ENCODE data around the gene MST1R. TPM values are rescaled to one million over a fixed set of nuclear protein-coding genes. Genes with fewer than 3 reads are reported as not detected.

MST1R gene
- total RNA-seq, 1 donor = under 0.01 TPM

DNA sequence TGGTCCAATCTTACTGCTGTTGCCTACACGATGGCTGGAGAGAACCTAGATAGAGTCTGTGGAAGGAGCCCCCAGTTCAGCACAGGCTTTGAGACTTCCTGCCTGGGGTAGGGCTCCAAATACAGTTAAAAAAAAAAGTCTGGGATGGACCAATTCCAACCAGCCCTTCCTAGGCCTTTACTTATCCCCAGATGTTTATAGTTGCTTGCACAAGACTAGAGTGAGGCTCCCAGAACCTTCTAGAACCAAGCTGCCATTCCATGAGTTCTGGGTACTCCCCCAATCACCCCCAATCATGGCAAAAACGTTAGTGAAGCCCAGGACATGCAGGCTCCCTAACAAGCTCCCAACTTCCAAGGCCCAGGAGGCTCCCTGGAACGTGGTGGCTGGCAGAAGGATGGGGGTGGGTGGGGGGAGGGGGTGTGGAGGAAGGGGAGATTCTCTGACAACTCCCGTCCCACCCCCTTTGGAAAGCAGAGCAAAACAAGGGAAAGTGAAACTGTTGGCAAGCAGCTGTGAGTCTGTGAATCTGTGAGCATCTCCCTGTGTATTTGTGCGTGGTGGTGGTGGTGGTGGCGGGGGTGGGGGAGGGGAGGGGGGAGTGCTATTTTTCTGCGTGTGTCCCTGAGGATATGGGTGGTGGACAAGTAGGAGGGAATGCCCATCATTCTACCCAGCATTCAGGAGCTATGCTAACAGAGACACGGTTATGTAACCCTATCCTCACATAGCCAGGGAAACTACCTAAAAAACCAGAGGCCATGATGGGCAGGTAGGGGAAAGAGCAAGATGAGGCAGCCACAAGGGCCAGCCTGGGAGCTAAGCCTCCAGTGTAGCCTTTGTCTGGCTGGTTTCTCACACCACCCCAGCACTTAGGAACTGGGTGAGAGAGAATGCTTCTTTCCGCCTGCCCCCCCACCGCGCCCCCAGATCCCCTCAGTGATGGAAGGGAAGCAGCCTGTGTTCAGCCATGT lies 2.0 kb downstream of the MST1R start:
- H3K4me3 ChIP-seq (ENCODE audit: low read depth, low read length) = no peak overlapping the region
- TF ChIP-seq, protein P1, sequence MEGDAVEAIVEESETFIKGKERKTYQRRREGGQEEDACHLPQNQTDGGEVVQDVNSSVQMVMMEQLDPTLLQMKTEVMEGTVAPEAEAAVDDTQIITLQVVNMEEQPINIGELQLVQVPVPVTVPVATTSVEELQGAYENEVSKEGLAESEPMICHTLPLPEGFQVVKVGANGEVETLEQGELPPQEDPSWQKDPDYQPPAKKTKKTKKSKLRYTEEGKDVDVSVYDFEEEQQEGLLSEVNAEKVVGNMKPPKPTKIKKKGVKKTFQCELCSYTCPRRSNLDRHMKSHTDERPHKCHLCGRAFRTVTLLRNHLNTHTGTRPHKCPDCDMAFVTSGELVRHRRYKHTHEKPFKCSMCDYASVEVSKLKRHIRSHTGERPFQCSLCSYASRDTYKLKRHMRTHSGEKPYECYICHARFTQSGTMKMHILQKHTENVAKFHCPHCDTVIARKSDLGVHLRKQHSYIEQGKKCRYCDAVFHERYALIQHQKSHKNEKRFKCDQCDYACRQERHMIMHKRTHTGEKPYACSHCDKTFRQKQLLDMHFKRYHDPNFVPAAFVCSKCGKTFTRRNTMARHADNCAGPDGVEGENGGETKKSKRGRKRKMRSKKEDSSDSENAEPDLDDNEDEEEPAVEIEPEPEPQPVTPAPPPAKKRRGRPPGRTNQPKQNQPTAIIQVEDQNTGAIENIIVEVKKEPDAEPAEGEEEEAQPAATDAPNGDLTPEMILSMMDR (IDR thresholded peaks at IDR 0.05; ENCODE audit: insufficient read depth, low read depth, low read length) = no peak
- peak; percentile 44 for DNase-seq (ENCODE audit: low read depth)

DNA sequence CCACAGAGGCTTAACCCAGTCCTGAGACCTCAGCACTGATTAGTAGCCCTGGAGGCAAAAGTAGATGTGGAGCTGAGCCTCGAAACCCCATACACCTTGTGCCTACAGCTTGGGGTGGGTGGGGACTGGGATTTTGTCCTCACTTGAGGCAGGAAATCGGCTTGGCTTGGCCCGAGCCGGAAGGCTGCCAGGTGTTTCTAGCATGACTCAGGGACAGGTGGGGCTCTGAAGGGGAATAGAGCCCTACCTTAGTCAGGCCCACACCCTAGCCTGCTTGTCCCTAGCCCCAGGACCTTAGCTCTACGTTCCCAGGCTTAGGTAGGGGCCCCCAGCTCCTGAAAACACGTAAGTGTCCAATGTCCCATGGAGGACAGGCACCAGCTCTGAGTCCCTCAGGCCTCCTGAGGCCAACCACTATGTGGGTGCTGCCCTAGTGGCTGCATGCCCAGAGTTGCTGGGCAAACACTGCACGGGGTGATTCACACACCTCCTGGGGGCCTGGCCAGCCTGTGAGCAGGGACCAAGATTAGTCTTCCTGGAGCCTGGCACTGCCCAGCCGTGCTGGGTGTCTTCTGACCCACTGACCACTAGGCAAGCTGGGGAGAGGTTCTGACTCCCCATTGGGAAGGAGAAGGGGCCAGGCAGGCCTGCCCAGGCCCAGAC lies 3.1 kb downstream of the MST1R start:
- no peak for DNase-seq (ENCODE audit: low read depth)
- TF ChIP-seq, protein P1 (IDR thresholded peaks at IDR 0.05; ENCODE audit: insufficient read depth, low read depth, low read length) = no peak
- no peak overlapping the region for H3K4me3 ChIP-seq (ENCODE audit: low read depth, low read length)

DNA sequence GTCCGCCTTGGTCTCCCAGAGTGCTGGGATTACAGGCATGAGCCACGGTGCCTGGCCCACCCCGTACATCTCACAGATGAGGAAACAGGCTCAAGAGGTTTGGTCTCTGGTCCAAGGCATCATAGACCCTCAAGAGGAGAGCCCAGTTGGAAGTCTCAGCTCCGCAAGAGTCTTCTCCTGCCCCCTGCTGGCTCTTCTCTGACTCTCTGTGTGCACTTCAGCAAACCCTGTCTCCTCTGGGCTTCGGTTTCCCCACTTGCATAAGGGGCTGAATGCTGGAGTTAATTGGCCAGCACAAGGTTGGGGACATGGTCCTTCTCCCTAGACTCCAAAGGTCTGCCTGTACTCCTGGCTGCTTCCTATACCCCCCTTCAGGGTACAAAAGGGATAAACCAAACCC lies 3.9 kb downstream of the MST1R start:
- no peak for DNase-seq (ENCODE audit: low read depth)
- H3K4me3 ChIP-seq (ENCODE audit: low read depth, low read length) = no peak overlapping the region
- TF ChIP-seq, protein P1 (IDR thresholded peaks at IDR 0.05; ENCODE audit: insufficient read depth, low read depth, low read length) = peak; percentile 24

DNA sequence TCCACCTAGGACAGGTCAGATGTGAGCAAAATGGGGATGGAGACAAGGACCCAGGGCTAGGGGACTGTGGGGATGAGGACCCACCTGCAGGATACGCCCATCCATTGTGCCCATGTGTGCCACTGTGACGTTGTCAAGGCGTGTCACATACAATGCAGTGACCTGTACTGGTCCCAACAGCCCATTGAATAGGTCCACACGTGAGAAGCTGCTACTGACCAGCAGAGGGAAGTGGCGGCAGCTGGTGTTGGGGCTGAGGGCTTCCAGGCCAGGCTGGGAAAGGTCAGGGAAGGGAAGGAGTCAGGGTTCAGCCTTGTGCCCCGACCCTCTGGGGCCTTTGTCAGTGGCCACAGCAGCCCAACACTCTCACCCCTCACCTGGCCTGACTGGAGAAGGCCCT lies 4.7 kb downstream of the MST1R start:
- TF ChIP-seq, protein P1 (IDR thresholded peaks at IDR 0.05; ENCODE audit: insufficient read depth, low read depth, low read length) = no peak

DNA sequence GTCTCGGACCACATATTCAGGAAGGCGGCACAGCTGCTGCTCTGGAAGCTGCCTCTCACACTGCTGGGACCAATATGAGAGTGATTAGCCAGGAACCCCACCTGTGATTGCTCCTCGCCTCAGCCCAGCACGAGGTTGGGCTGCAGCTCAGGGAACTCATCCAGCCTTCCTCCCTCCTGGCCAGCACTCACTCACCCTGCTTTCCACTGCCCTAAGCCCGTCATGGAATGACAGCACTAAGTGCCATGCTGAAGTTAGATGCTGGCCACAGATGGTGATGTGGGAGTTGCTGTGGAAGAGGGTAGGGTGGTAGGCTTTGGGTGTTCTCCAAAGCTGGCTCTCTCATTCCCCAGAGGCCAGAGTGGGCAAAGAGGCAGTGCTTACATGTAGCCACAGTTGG lies 7.3 kb downstream of the MST1R start:
- no peak for DNase-seq (ENCODE audit: low read depth)
- TF ChIP-seq, protein P1 (IDR thresholded peaks at IDR 0.05; ENCODE audit: insufficient read depth, low read depth, low read length) = no peak
- no peak overlapping the region for H3K4me3 ChIP-seq (ENCODE audit: low read depth, low read length)

More for the DNA sequence above, 4.7 kb downstream of the MST1R start:
- no peak for DNase-seq (ENCODE audit: low read depth)
- H3K4me3 ChIP-seq (ENCODE audit: low read depth, low read length) = no peak overlapping the region

DNA sequence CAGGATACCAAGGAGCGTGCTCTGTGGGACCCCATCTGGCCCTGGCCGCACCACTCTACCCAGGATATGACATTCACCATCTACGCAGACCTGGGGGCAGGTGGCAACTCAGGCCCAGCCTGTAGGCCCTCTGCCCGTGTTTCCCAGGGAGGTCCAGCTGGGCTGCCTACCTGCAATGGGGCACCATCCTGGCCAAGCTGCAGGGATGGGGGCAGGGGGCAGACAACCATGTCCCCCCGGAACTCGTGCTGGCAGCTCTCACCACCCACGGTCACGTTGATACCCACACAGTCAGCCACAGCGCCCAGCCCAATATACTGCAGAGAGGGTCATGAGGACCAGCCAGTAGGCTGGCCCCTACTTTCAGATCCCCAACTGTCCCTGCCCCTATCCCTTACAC lies 7.9 kb downstream of the MST1R start:
- DNase-seq (ENCODE audit: low read depth) = no peak
- H3K4me3 ChIP-seq (ENCODE audit: low read depth, low read length) = no peak overlapping the region
- TF ChIP-seq, protein P1 (IDR thresholded peaks at IDR 0.05; ENCODE audit: insufficient read depth, low read depth, low read length) = no peak

All from fibroblast of villous mesenchyme (primary cell).